K562 (cell line): Measurements from ENCODE around the gene NECAB3. TPM values are rescaled to one million over a fixed set of nuclear protein-coding genes. Genes with fewer than 3 reads are reported as not detected.

Experiments
- BRD4 ChIP-seq: fragments of 200-600 bp; sonication (generic); IDR thresholded peaks from 2 replicates; pipeline ENCODE4 v1.6.1; 2017; ENCODE audit warnings: inconsistent platforms
- BRD9 ChIP-seq: fragments of 450-650 bp; IDR thresholded peaks from 2 replicates; pipeline ENCODE4 v1.6.1; 2018; ENCODE audit warnings: low read depth; ENCODE audit not compliant: partially characterized antibody
- CBX2 ChIP-seq: fragments of 200-600 bp; sonication (generic); IDR thresholded peaks from one replicate; pipeline ENCODE4 v1.6.1; 2012; ENCODE audit warnings: mild to moderate bottlenecking, low read length, inconsistent platforms; ENCODE audit not compliant: insufficient read depth, poor library complexity, severe bottlenecking
- CBX5 ChIP-seq: IDR thresholded peaks from 2 replicates; pipeline ENCODE4 v1.6.1; 2014; ENCODE audit warnings: low read depth, borderline replicate concordance
- CGGBP1 ChIP-seq: fragments of 250-450 bp; sonication (Bioruptor Pico); IDR thresholded peaks from 2 replicates; pipeline ENCODE4 v1.9.0; 2021; ENCODE audit warnings: mild to moderate bottlenecking
- CSDE1 ChIP-seq, 2 experiments: fragments of 450-650 bp; IDR thresholded peaks; 2 replicates each; pipeline ENCODE4 v1.6.1; 2016; ENCODE audit warnings: mild to moderate bottlenecking in 1 of 2
- CTBP1 ChIP-seq: fragments of 450-650 bp; IDR thresholded peaks from 2 replicates; pipeline ENCODE4 v1.6.1; 2016; ENCODE audit warnings: borderline replicate concordance
- MAFF ChIP-seq: IDR thresholded peaks from 2 replicates; pipeline ENCODE4 v1.6.1; 2012; ENCODE audit warnings: low read length, improper control_type of control experiment
- MTA1 ChIP-seq: fragments of 450-650 bp; IDR thresholded peaks from 2 replicates; pipeline ENCODE4 v1.6.1; 2017; ENCODE audit warnings: borderline replicate concordance
- NCOA4 ChIP-seq: fragments of 450-650 bp; IDR thresholded peaks from 2 replicates; pipeline ENCODE4 v1.6.1; 2018; ENCODE audit warnings: mild to moderate bottlenecking; ENCODE audit not compliant: partially characterized antibody
- NFYB ChIP-seq: IDR thresholded peaks from 2 replicates; pipeline ENCODE4 v1.6.1; 2011; ENCODE audit warnings: mild to moderate bottlenecking, moderate library complexity; ENCODE audit not compliant: insufficient read length; ENCODE audit errors: extremely low read depth
- SIN3B ChIP-seq: fragments of 450-650 bp; IDR thresholded peaks from 2 replicates; pipeline ENCODE4 v1.6.1; 2017; ENCODE audit warnings: low read depth, mild to moderate bottlenecking, moderate library complexity
- SNRNP70 ChIP-seq: fragments of 200-400 bp; formaldehyde crosslinking; optimal IDR thresholded peaks from 2 replicates; pipeline ENCODE3; 2017; ENCODE audit warnings: low read depth, low read length
- TCF3 ChIP-seq: sonication (generic); formaldehyde crosslinking; IDR thresholded peaks from 2 replicates; pipeline ENCODE4 v1.4.0; 2020; ENCODE audit warnings: mild to moderate bottlenecking, missing genetic modification reagents
- XRCC4 ChIP-seq: IDR thresholded peaks from one replicate; pipeline ENCODE4 v1.6.1; 2011; ENCODE audit not compliant: insufficient read depth, insufficient read length; ENCODE audit errors: extremely low read depth
- ZBTB11 ChIP-seq, 3 experiments: fragments of 200-800 bp in 1 of 3; fragments of 250-450 bp in 1 of 3; fragments of 450-650 bp in 1 of 3; sonication (Bioruptor Pico) in 1 of 3; sonication (Bioruptor generic) in 1 of 3; formaldehyde crosslinking in 1 of 3; IDR thresholded peaks; 2 replicates each; pipeline versions ENCODE4 v1.6.1 to v1.8.0; 2016 to 2022; ENCODE audit warnings: mild to moderate bottlenecking in 2 of 3, missing genetic modification characterization in 2 of 3, missing compliant biosample characterization in 1 of 3, moderate library complexity in 1 of 3
- ZBTB2 ChIP-seq: fragments of 450-650 bp; IDR thresholded peaks from 2 replicates; pipeline ENCODE4 v1.6.1; 2016; ENCODE audit warnings: antibody characterized with exemption
- ZBTB33 ChIP-seq: sonication (generic); formaldehyde crosslinking; IDR thresholded peaks from 2 replicates; pipeline ENCODE4 v1.8.1; 2023; ENCODE audit warnings: mild to moderate bottlenecking, missing genetic modification reagents
- ZBTB43 ChIP-seq: sonication (generic); formaldehyde crosslinking; IDR thresholded peaks from 2 replicates; pipeline ENCODE4 v1.8.0; 2023; ENCODE audit warnings: mild to moderate bottlenecking, missing genetic modification reagents
- ZNF143 ChIP-seq: sonication (generic); formaldehyde crosslinking; IDR thresholded peaks from 2 replicates; pipeline ENCODE4 v1.9.0; 2022; ENCODE audit warnings: mild to moderate bottlenecking, missing genetic modification reagents
- polyA plus RNA-seq, 8 experiments: library from polyadenylated mRNA; depleted of rRNA in 4 of 8; stranded (reverse) in 5 of 8; unstranded in 3 of 8; fragments of >200 nt; fragmentation: Nextera tagmentation in 2 of 8; fragmentation: Illumina TruSeq in 1 of 8; extraction: Ambion mirVana in 2 of 8; extraction: Trizol in 1 of 8; gene quantifications; 2 replicates each; pipeline versions ENCODE4 v1.2.1 to v1.2.3, GENCODE V29; 2011 to 2014; ENCODE audit warnings: inconsistent platforms in 1 of 8, missing spikeins in 1 of 8
- total RNA-seq, 7 experiments: library from RNA; depleted of rRNA in 6 of 7; stranded (reverse); fragments of >200 nt in 6 of 7; fragmentation: Illumina TruSeq in 2 of 7; extraction: Trizol in 2 of 7; gene quantifications; 2 replicates each; pipeline versions ENCODE4 v1.2.1 to v1.2.3, GENCODE V29; 2011 to 2021; ENCODE audit warnings: low replicate concordance in 1 of 7

NECAB3 gene
- total and polyA plus RNA-seq, 9 of the 15 experiments (the other 6 are each of a cell fraction or from before 2014, with no cell fraction given): 0.94 to 63.3 (median 31.5) TPM

- TF ChIP-seq XRCC4 (no peak), SNRNP70 (no peak), ZBTB2 (peak; percentile 30; the same call in 1 of the 2 replicates), ZNF143 (no peak), CBX5 (no peak), TCF3 (CRISPR knock-in tag) (peak; percentile 96), CBX2 (no peak), CTBP1 (peak; percentile 85), MAFF (peak; percentile 4; the same call in 1 of the 2 replicates), ZBTB11 (CRISPR knock-in tag; IDR thresholded peaks at IDR 0.05) (peak in 1 of 3 experiments; percentile 54; a peak in 1 of 6 replicates), CSDE1 (IDR thresholded peaks at IDR 0.05) (no peak), ZBTB33 (CRISPR knock-in tag) (0 out of 2 replicates have a peak, but pooled peaks have one; percentile 24), MTA1 (peak; percentile 61; the same call in 1 of the 2 replicates), CGGBP1 (CRISPR knock-in tag) (no peak), BRD9 (peak; percentile 67), NCOA4 (no peak), SIN3B (no peak), NFYB (no peak), ZBTB43 (CRISPR knock-in tag) (0 out of 2 replicates have a peak, but pooled peaks have one; percentile 37), BRD4 (no peak)
Observed at GRCh38 chr20:33688938-33689424, 14.8 kb upstream of the NECAB3 start (continued).
